Activated CD4-positive, alpha-beta memory T cell treated with anti-CD3 and anti-CD28 coated beads, Interleukin-2, amount 10 ng/mL, durations not matched to agents 7 days and 5 days (primary cell): ENCODE measurements around the gene LRP1. TPM values are rescaled to one million over a fixed set of nuclear protein-coding genes. Genes with fewer than 3 reads are reported as not detected.
A peak's percentile ranks its signal among the peaks of the same experiment; 100 is the strongest.

Experiments used
- CTCF ChIA-PET: fragments of 350-600 bp; sonication (Branson Sonifier 250); formaldehyde crosslinking; loops from one replicate; lab custom pipeline; 2021; ENCODE audit warnings: antibody characterized with exemption, inconsistent platforms; lab: Charles Lee
- POLR2A ChIA-PET: fragments of 350-600 bp; sonication (Branson Sonifier 250); formaldehyde crosslinking; loops from one replicate; lab custom pipeline; 2021; ENCODE audit warnings: antibody characterized with exemption; lab: Charles Lee
- DNase-seq: peaks from one replicate; pipeline ENCODE4 v3.0.0-alpha.2; 2020
- H3K27ac Mint-ChIP-seq: one replicate; pipeline ENCODE4 v1.8.0; 2021; ENCODE audit warnings: mild to moderate bottlenecking, mixed read lengths
- H3K27me3 Mint-ChIP-seq: one replicate; pipeline ENCODE4 v1.8.0; 2021; ENCODE audit warnings: mixed read lengths
- H3K36me3 Mint-ChIP-seq: one replicate; pipeline ENCODE4 v1.8.0; 2021; ENCODE audit warnings: low read depth, mixed read lengths
- H3K4me1 Mint-ChIP-seq: one replicate; pipeline ENCODE4 v1.8.0; 2021; ENCODE audit warnings: mixed read lengths
- H3K4me3 Mint-ChIP-seq: one replicate; pipeline ENCODE4 v1.8.0; 2021; ENCODE audit warnings: mild to moderate bottlenecking, mixed read lengths
- H3K9me3 Mint-ChIP-seq: one replicate; pipeline ENCODE4 v1.8.0; 2021; ENCODE audit warnings: mixed read lengths
- total RNA-seq, 2 experiments: library from RNA; stranded (reverse); gene quantifications; one replicate each; pipeline ENCODE4 v1.2.3, GENCODE V29; 2021

Gene LRP1
- total RNA-seq, 2 experiments from 2014 or later, result 0.60 to 0.86 TPM

GRCh38 chr12:57096099-57096572 lies 32.1 kb upstream of the LRP1 start:
- no peak for DNase-seq
- no peak overlapping the region for H3K4me3 Mint-ChIP-seq
- peaks cover 43% of the 10 kb centered on the region for H3K36me3 Mint-ChIP-seq
- H3K27me3 Mint-ChIP-seq, result no peaks in the 10 kb centered on the region
- no peaks in the 10 kb centered on the region for H3K9me3 Mint-ChIP-seq
- H3K27ac Mint-ChIP-seq, result peak overlapping the region; percentile 42
- CTCF ChIA-PET, result interaction anchor here (0.5 to 8.3 kb wide), 5 partner anchors 14 to 75 kb away, joined by 3 to 69 read pairs (median 3); partner anchors contain the start of gene STAT6
- POLR2A ChIA-PET, result interaction anchor here (1.3 to 14.8 kb wide), 2 partner anchors 13 to 17 kb away, joined by 3 to 247 read pairs; partner anchors contain the start of genes NEMP1 and STAT6
- peaks cover 35% of the 10 kb centered on the region for H3K4me1 Mint-ChIP-seq

GRCh38 chr12:57096748-57097553 lies 31.3 kb upstream of the LRP1 start:
- H3K27ac Mint-ChIP-seq, result no peak overlapping the region
- ChIA-PET CTCF (interaction anchor here (1.0 to 8.3 kb wide), 5 partner anchors 14 to 28 kb away, joined by 3 to 69 read pairs (median 4); partner anchors contain the start of genes NEMP1 and STAT6), POLR2A (interaction anchor here (1.3 to 14.8 kb wide), 3 partner anchors 8 to 18 kb away, joined by 3 to 247 read pairs (median 33); partner anchors contain the start of genes NAB2, NEMP1 and STAT6)
- H3K36me3 Mint-ChIP-seq, result peaks cover 42% of the 10 kb centered on the region
- no peaks in the 10 kb centered on the region for H3K9me3 Mint-ChIP-seq
- H3K27me3 Mint-ChIP-seq, result no peaks in the 10 kb centered on the region
- peaks cover 35% of the 10 kb centered on the region for H3K4me1 Mint-ChIP-seq
- H3K4me3 Mint-ChIP-seq, result no peak overlapping the region
- no peak for DNase-seq

GRCh38 chr12:57097554-57097835 lies 30.8 kb upstream of the LRP1 start:
- Mint-ChIP-seq H3K4me3 (no peak overlapping the region), H3K36me3 (peaks cover 45% of the 10 kb centered on the region), H3K27ac (no peak overlapping the region), H3K27me3 (no peaks in the 10 kb centered on the region), H3K9me3 (no peaks in the 10 kb centered on the region), H3K4me1 (peaks cover 39% of the 10 kb centered on the region)
- ChIA-PET CTCF (interaction anchor here (1.0 to 8.3 kb wide), 3 partner anchors 13 to 28 kb away, joined by 4 to 69 read pairs (median 5); partner anchors contain the start of genes NEMP1 and STAT6), POLR2A (interaction anchor here (1.3 to 14.8 kb wide), 4 partner anchors 9 to 19 kb away, joined by 3 to 247 read pairs (median 22); partner anchors contain the start of genes NAB2, NEMP1 and STAT6)
- no peak for DNase-seq

- DNase-seq, result no peak
- Mint-ChIP-seq H3K36me3 (peaks cover 44% of the 10 kb centered on the region), H3K4me3 (no peak overlapping the region), H3K9me3 (no peaks in the 10 kb centered on the region), H3K27ac (peak overlapping the region; percentile 14), H3K4me1 (peaks cover 29% of the 10 kb centered on the region), H3K27me3 (no peaks in the 10 kb centered on the region)
- ChIA-PET POLR2A (interaction anchor here (1.1 to 14.8 kb wide), 4 partner anchors 10 to 34 kb away, joined by 3 to 247 read pairs (median 22); partner anchors contain the start of genes NAB2, NEMP1 and STAT6), CTCF (interaction anchor here (1.0 to 8.3 kb wide), 3 partner anchors 9 to 27 kb away, joined by 3 to 69 read pairs (median 6); partner anchors contain the start of gene STAT6)
Observed at GRCh38 chr12:57098546-57098945, 29.7 kb upstream of the LRP1 start.

GRCh38 chr12:57099047-57099714 lies 29.1 kb upstream of the LRP1 start:
- Mint-ChIP-seq H3K27me3 (no peaks in the 10 kb centered on the region), H3K4me1 (peaks cover 26% of the 10 kb centered on the region), H3K36me3 (peaks cover 45% of the 10 kb centered on the region), H3K9me3 (no peaks in the 10 kb centered on the region), H3K27ac (peak overlapping the region; percentile 14), H3K4me3 (no peak overlapping the region)
- CTCF ChIA-PET, result interaction anchor here (0.8 to 8.3 kb wide), 4 partner anchors 8 to 30 kb away, joined by 3 to 69 read pairs (median 6); partner anchors contain the start of gene STAT6
- POLR2A ChIA-PET, result interaction anchor here (1.1 to 14.8 kb wide), 5 partner anchors 10 to 35 kb away, joined by 3 to 247 read pairs (median 10); partner anchors contain the start of genes NAB2, NEMP1 and STAT6
- no peak for DNase-seq

GRCh38 chr12:57099766-57100165 lies 28.5 kb upstream of the LRP1 start:
- no peaks in the 10 kb centered on the region for H3K9me3 Mint-ChIP-seq
- peaks cover 51% of the 10 kb centered on the region for H3K36me3 Mint-ChIP-seq
- ChIA-PET POLR2A (interaction anchor here (0.7 to 14.8 kb wide), 5 partner anchors 9 to 73 kb away, joined by 3 to 247 read pairs (median 10); partner anchors contain the start of genes NAB2, NEMP1 and STAT6), CTCF (interaction anchor here (0.8 to 8.3 kb wide), 4 partner anchors 11 to 31 kb away, joined by 3 to 69 read pairs (median 6); partner anchors contain the start of gene STAT6)
- no peak overlapping the region for H3K27ac Mint-ChIP-seq
- H3K4me1 Mint-ChIP-seq, result peaks cover 20% of the 10 kb centered on the region
- no peaks in the 10 kb centered on the region for H3K27me3 Mint-ChIP-seq
- DNase-seq, result no peak
- H3K4me3 Mint-ChIP-seq, result no peak overlapping the region

- Mint-ChIP-seq H3K27me3 (no peaks in the 10 kb centered on the region), H3K9me3 (no peaks in the 10 kb centered on the region), H3K27ac (peak overlapping the region; percentile 26), H3K36me3 (peaks cover 55% of the 10 kb centered on the region), H3K4me3 (no peak overlapping the region), H3K4me1 (peaks cover 21% of the 10 kb centered on the region)
- CTCF ChIA-PET, result interaction anchor here (2.9 kb wide), 1 partner anchor 10 kb away, joined by 9 read pairs; no protein-coding TSS in a partner anchor
- DNase-seq, result no peak
- POLR2A ChIA-PET, result interaction anchor here (0.8 to 1.0 kb wide), 2 partner anchors 8 to 10 kb away, joined by 4 to 5 read pairs; no protein-coding TSS in a partner anchor
Observed at GRCh38 chr12:57101892-57102695, 26.2 kb upstream of the LRP1 start.

GRCh38 chr12:57103856-57104255 lies 24.4 kb upstream of the LRP1 start:
- Mint-ChIP-seq H3K27ac (no peak overlapping the region), H3K4me1 (peaks cover 36% of the 10 kb centered on the region), H3K36me3 (peaks cover 56% of the 10 kb centered on the region), H3K27me3 (no peaks in the 10 kb centered on the region), H3K9me3 (no peaks in the 10 kb centered on the region), H3K4me3 (no peak overlapping the region)
- POLR2A ChIA-PET, result interaction anchor here (1.1 to 1.8 kb wide), 2 partner anchors 25 to 45 kb away, joined by 3 to 4 read pairs; partner anchors contain the start of gene NEMP1
- no peak for DNase-seq
- CTCF ChIA-PET, result interaction anchor here (1.0 to 2.9 kb wide), 3 partner anchors 8 to 12 kb away, joined by 3 to 9 read pairs (median 3); no protein-coding TSS in a partner anchor

- DNase-seq, result no peak
- ChIA-PET POLR2A (interaction anchor here (1.1 to 1.8 kb wide), 2 partner anchors 26 to 44 kb away, joined by 3 to 4 read pairs; partner anchors contain the start of gene NEMP1), CTCF (interaction anchor here (1.0 to 2.9 kb wide), 3 partner anchors 8 to 11 kb away, joined by 3 to 9 read pairs (median 3); no protein-coding TSS in a partner anchor)
- Mint-ChIP-seq H3K4me3 (no peak overlapping the region), H3K9me3 (no peaks in the 10 kb centered on the region), H3K27me3 (no peaks in the 10 kb centered on the region), H3K36me3 (peaks cover 51% of the 10 kb centered on the region), H3K27ac (no peak overlapping the region), H3K4me1 (peaks cover 36% of the 10 kb centered on the region)
Observed at GRCh38 chr12:57104292-57104910, 23.9 kb upstream of the LRP1 start.

GRCh38 chr12:57105011-57105753 lies 23.1 kb upstream of the LRP1 start:
- Mint-ChIP-seq H3K27me3 (no peaks in the 10 kb centered on the region), H3K9me3 (no peaks in the 10 kb centered on the region), H3K36me3 (peaks cover 46% of the 10 kb centered on the region), H3K4me1 (peaks cover 40% of the 10 kb centered on the region), H3K4me3 (no peak overlapping the region), H3K27ac (no peak overlapping the region)
- ChIA-PET POLR2A (interaction anchor here (0.9 to 8.0 kb wide), 3 partner anchors 12 to 36 kb away, joined by 3 to 247 read pairs (median 4); partner anchors contain the start of genes NAB2 and NEMP1), CTCF (no interaction called here)
- no peak for DNase-seq
